Upper lobe of left lung (tissue), 4 donors: Measurements from ENCODE around the gene TAF4.

Experiments
- POLR2A ChIP-seq, 4 donors: fragments of 450-650 bp; IDR thresholded peaks; one replicate each; pipeline ENCODE4 v1.5.1; 2016 to 2017; ENCODE audit warnings: antibody characterized with exemption in 4 of 4, mild to moderate bottlenecking in 2 of 4
- POLR2AphosphoS5 ChIP-seq, 2 donors: sonication (generic); formaldehyde crosslinking; IDR thresholded peaks; one replicate each; pipeline ENCODE4 v1.5.1; 2017; ENCODE audit warnings: antibody characterized with exemption in 2 of 2
- TF ChIP-seq, protein P1 (sequence below), 6 experiments: fragments of 450-650 bp in 4 of 6; fragments of 200-600 bp in 2 of 6; sonication (generic) in 2 of 6; IDR thresholded peaks; one replicate each; pipeline ENCODE4 v1.5.1; 2016 to 2019; ENCODE audit warnings: antibody characterized with exemption in 6 of 6

DNA sequence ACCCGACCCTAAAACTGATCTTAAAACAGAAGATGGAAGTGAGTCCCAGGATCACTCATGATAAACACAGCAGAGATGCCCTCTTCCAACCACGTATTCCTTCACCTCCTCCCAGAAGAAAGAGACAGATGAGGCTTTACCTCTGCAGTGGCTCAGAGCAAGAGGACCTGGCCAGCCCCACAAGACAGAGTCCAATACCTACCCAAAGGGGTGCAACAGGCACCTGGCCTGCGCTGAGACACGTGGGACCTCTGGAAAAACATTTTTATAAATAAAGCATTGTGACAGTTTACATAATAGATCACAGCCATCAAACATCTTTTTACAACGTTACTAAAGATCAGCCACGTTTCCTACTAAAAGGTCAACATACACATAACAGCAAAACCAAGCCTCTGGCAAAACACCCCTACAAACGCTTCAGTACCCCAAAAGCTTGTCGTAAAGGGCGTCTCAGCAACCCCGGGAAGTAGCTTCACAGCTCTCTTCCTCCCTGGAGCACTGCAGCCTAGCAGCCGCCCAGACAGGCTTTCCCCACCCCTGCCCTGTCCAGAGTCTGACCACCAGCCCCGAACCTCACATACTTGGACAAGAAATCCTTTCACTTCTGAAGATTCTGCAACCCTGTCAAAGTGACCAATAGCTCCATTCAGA lies 2.9 kb downstream of the TAF4 start:
- TF ChIP-seq POLR2A (IDR thresholded peaks at IDR 0.05) (no peak), POLR2AphosphoS5 (IDR thresholded peaks at IDR 0.05) (no peak)
- TF ChIP-seq, protein P1, sequence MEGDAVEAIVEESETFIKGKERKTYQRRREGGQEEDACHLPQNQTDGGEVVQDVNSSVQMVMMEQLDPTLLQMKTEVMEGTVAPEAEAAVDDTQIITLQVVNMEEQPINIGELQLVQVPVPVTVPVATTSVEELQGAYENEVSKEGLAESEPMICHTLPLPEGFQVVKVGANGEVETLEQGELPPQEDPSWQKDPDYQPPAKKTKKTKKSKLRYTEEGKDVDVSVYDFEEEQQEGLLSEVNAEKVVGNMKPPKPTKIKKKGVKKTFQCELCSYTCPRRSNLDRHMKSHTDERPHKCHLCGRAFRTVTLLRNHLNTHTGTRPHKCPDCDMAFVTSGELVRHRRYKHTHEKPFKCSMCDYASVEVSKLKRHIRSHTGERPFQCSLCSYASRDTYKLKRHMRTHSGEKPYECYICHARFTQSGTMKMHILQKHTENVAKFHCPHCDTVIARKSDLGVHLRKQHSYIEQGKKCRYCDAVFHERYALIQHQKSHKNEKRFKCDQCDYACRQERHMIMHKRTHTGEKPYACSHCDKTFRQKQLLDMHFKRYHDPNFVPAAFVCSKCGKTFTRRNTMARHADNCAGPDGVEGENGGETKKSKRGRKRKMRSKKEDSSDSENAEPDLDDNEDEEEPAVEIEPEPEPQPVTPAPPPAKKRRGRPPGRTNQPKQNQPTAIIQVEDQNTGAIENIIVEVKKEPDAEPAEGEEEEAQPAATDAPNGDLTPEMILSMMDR (IDR thresholded peaks at IDR 0.05), result no peak
